ENCODE measurements around the gene TRAPPC2L. TPM values are rescaled to one million over a fixed set of nuclear protein-coding genes. Genes with fewer than 3 reads are reported as not detected.

Gene TRAPPC2L
- total RNA-seq, 5 donors from 2014 or later (not counting 1 experiment from before 2014, with no cell fraction given): 45.6 to 61.1 (median 57.5) TPM

DNA sequence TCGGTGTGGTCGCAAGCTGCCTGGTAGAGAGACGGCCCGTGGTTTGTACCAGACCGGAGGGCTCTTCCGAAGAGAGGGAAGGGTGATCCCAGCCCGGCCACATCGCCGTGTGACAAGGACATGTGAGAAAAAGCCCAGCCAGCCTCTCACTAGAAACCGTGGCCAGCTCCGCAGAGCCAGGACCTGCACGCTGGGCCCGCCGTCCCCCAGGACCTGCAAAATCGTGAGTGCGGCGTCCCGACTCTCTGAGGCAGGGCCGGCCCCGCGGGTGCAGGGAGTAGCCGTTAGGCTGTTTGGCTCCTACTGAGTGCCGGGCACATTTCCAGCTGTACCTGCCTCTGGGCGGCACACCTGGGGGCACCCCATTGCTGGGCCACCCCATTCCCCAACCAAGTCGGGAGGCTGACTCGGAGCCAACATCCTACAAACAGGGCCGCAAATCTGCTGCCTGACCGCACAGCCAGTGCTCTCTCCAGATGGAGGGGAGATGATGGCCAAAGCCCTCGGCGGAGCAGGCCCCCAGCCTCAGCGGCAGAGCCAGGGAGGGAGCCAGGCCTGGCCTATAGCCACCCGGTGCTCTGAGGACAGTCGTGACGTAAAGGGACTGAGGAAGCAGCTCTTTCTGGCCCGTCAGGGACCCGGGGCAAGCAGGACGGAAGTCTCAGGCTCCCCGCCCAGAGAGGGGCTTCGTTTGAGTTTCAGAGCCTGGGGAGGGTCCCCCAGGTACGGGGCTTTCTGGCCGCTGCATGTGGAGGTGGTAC, 43.2 kb downstream of the TRAPPC2L start:
- H3K4me1 Mint-ChIP-seq: no peaks in the 10 kb centered on the region
- Histone ChIP-seq H3K9me3 (no peaks in the 10 kb centered on the region), H3K4me3 (ENCODE audit: control insufficient read depth in 1 of 2, extremely low read depth in 1 of 2, low read length in 1 of 2) (no peak overlapping the region), H3K27ac (ENCODE audit: low read length) (no peak overlapping the region), H3K4me1 (ENCODE audit: control insufficient read depth in 1 of 2, extremely low read depth in 1 of 2, insufficient read depth in 2 of 2, low read length in 2 of 2) (no peaks in the 10 kb centered on the region), H3K36me3 (ENCODE audit: control insufficient read depth in 2 of 2, extremely low read depth in 1 of 2, insufficient read depth in 1 of 2, low read length in 1 of 2) (no peaks in the 10 kb centered on the region), H3K27me3 (replicated peaks in 1 of 2; ENCODE audit: control insufficient read depth in 2 of 2, extremely low read depth in 1 of 2, insufficient read depth in 2 of 2, low read length in 1 of 2) (peaks cover 0 to 19% of the 10 kb centered on the region in 2 experiments)
- H3K27me3 Mint-ChIP-seq: no peaks in the 10 kb centered on the region
- WGBS (ENCODE audit: insufficient coverage): 88% methylated on average over 41 of the region's 41 CpGs
- H3K27ac Mint-ChIP-seq: no peak overlapping the region
- no peak for ATAC-seq (replicated peaks in 1 of 4)
- POLR2A ChIA-PET: no interaction called here
- no peaks in the 10 kb centered on the region for H3K9me3 Mint-ChIP-seq
- no peak overlapping the region for H3K4me3 Mint-ChIP-seq
- CTCF ChIA-PET: no interaction called here
- no peak for DNase-seq
- no peaks in the 10 kb centered on the region for H3K36me3 Mint-ChIP-seq

DNA sequence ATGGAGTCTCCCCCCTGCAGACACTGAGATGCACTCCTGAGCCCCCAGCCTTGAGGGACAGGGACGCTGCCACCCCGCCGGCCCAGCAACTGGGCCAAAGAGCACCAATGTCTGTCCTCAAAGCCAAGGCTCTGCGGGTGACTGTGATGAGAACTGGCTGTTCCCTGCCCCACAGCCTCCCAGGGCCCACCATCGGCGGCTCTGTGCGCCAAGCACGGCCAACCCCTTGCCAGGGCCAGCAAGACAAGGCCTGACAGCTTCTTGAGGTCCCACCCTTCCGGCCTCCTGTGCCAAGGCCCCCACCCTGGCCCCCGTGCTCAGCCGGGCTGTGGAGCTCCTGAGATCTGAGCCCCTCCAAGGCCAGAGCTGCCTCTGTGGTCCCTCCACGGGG, 43.7 kb downstream of the TRAPPC2L start:
- no peaks in the 10 kb centered on the region for H3K4me1 ChIP-seq (ENCODE audit: control insufficient read depth in 1 of 2, extremely low read depth in 1 of 2, insufficient read depth in 2 of 2, low read length in 2 of 2)
- H3K4me3 ChIP-seq (ENCODE audit: control insufficient read depth in 1 of 2, extremely low read depth in 1 of 2, low read length in 1 of 2): no peak overlapping the region
- ATAC-seq (replicated peaks in 1 of 4) (no peak), DNase-seq (no peak)
- no peak overlapping the region for H3K27ac Mint-ChIP-seq
- no peaks in the 10 kb centered on the region for H3K9me3 ChIP-seq
- H3K27me3 ChIP-seq (replicated peaks in 1 of 2; ENCODE audit: control insufficient read depth in 2 of 2, extremely low read depth in 1 of 2, insufficient read depth in 2 of 2, low read length in 1 of 2): peaks cover 0 to 19% of the 10 kb centered on the region in 2 experiments
- H3K4me3 Mint-ChIP-seq: no peak overlapping the region
- H3K27ac ChIP-seq (ENCODE audit: low read length): no peak overlapping the region
- no peaks in the 10 kb centered on the region for H3K36me3 ChIP-seq (ENCODE audit: control insufficient read depth in 2 of 2, extremely low read depth in 1 of 2, insufficient read depth in 1 of 2, low read length in 1 of 2)
- no peaks in the 10 kb centered on the region for H3K9me3 Mint-ChIP-seq
- POLR2A ChIA-PET: no interaction called here
- 86% methylated on average over 12 of the region's 12 CpGs for WGBS (ENCODE audit: insufficient coverage)
- no peaks in the 10 kb centered on the region for H3K36me3 Mint-ChIP-seq
- H3K4me1 Mint-ChIP-seq: no peaks in the 10 kb centered on the region
- no peaks in the 10 kb centered on the region for H3K27me3 Mint-ChIP-seq
- CTCF ChIA-PET: no interaction called here

DNA sequence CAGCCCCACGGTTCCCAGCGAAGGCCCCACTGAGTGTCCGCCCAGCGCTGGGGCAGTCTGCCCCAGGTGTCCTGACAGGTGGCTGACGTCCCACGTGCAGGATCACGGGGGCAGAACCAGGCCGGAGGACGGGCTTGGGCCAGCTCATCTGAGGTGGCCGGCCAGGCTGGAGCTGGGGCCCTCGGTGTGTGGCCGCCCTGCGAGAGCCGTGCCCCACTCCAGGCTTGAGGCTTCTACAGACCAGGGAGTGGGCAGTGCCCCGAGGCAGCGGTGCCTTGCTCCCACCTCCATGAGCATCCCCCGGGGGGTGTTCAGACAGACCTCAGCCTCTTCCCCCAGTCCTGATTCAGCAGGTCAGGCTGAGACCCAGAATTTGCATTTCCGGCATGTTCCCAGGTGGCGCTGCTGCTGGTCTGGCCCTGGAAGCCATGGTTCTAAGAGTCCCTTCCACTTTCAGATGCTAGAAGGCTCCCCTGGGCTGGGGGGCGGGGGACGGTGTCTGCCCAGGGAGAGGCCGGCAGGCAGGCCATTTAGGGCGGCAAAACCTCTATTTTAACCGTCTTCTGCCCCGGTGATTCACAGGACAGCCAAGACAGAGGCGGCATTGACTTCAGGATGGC, 44.9 kb downstream of the TRAPPC2L start:
- peaks cover 0 to 22% of the 10 kb centered on the region in 2 experiments for H3K27me3 ChIP-seq (replicated peaks in 1 of 2; ENCODE audit: control insufficient read depth in 2 of 2, extremely low read depth in 1 of 2, insufficient read depth in 2 of 2, low read length in 1 of 2)
- H3K4me1 Mint-ChIP-seq: no peaks in the 10 kb centered on the region
- no peak overlapping the region for H3K4me3 ChIP-seq (ENCODE audit: control insufficient read depth in 1 of 2, extremely low read depth in 1 of 2, low read length in 1 of 2)
- POLR2A ChIA-PET: no interaction called here
- no peak overlapping the region for H3K4me3 Mint-ChIP-seq
- DNase-seq (no peak), ATAC-seq (replicated peaks in 1 of 4) (no peak)
- 90% methylated on average over 26 of the region's 26 CpGs for WGBS (ENCODE audit: insufficient coverage)
- H3K27ac ChIP-seq (ENCODE audit: low read length): no peak overlapping the region
- H3K4me1 ChIP-seq (ENCODE audit: control insufficient read depth in 1 of 2, extremely low read depth in 1 of 2, insufficient read depth in 2 of 2, low read length in 2 of 2): no peaks in the 10 kb centered on the region
- no peak overlapping the region for H3K27ac Mint-ChIP-seq
- CTCF ChIA-PET: no interaction called here
- no peaks in the 10 kb centered on the region for H3K36me3 Mint-ChIP-seq
- no peaks in the 10 kb centered on the region for H3K27me3 Mint-ChIP-seq
- H3K36me3 ChIP-seq (ENCODE audit: control insufficient read depth in 2 of 2, extremely low read depth in 1 of 2, insufficient read depth in 1 of 2, low read length in 1 of 2): no peaks in the 10 kb centered on the region
- H3K9me3 ChIP-seq: no peaks in the 10 kb centered on the region
- H3K9me3 Mint-ChIP-seq: no peaks in the 10 kb centered on the region

DNA sequence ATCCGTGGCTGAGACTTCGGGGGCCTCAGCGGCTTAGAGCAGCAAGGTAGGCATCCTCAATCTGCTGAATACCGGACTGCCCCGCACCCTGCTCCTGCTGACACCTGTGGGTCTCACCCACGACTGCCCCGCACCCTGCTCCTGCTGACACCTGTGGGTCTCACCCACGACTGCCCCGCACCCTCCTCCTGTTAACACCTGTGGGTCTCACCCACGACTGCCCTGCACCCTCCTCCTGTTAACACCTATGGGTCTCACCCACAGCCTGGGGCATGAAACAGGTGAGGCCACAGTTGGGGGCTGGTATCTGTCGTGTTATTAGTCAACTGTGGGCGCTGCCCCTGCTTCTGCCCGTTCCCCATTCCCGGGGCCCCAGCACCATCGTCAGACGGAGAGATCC, 45.8 kb downstream of the TRAPPC2L start:
- POLR2A ChIA-PET: no interaction called here
- CTCF ChIA-PET: no interaction called here
- no peaks in the 10 kb centered on the region for H3K36me3 Mint-ChIP-seq
- Histone ChIP-seq H3K27ac (ENCODE audit: low read length) (no peak overlapping the region), H3K4me3 (ENCODE audit: control insufficient read depth in 1 of 2, extremely low read depth in 1 of 2, low read length in 1 of 2) (no peak overlapping the region), H3K36me3 (ENCODE audit: control insufficient read depth in 2 of 2, extremely low read depth in 1 of 2, insufficient read depth in 1 of 2, low read length in 1 of 2) (no peaks in the 10 kb centered on the region), H3K9me3 (no peaks in the 10 kb centered on the region), H3K4me1 (ENCODE audit: control insufficient read depth in 1 of 2, extremely low read depth in 1 of 2, insufficient read depth in 2 of 2, low read length in 2 of 2) (no peaks in the 10 kb centered on the region), H3K27me3 (replicated peaks in 1 of 2; ENCODE audit: control insufficient read depth in 2 of 2, extremely low read depth in 1 of 2, insufficient read depth in 2 of 2, low read length in 1 of 2) (peaks cover 0 to 22% of the 10 kb centered on the region in 2 experiments)
- no peak overlapping the region for H3K4me3 Mint-ChIP-seq
- no peaks in the 10 kb centered on the region for H3K27me3 Mint-ChIP-seq
- no peak overlapping the region for H3K27ac Mint-ChIP-seq
- no peaks in the 10 kb centered on the region for H3K9me3 Mint-ChIP-seq
- DNase-seq: no peak
- no peaks in the 10 kb centered on the region for H3K4me1 Mint-ChIP-seq
- ATAC-seq (replicated peaks in 1 of 4): no peak
- 53% methylated on average over 15 of the region's 16 CpGs for WGBS (ENCODE audit: insufficient coverage)

DNA sequence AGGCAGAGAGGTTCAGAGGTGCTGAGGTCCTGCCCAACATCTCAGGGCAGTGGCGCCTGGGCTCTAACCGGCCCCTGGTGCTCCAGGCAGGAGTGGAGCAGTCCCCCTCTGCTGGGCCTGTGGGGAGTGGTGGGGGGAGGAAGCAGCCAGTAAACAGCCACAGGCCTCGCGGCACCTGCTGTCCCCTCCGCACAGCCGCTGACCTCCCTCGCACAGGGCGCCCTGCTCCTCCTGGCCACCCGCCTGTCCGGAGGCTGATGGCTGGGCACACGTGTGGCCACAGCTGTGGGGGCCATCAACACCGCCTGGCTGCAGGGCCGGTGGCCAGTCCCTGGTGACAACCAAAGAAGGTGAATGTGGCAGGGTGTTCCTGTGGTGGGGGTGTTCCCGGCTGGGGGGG, 46.3 kb downstream of the TRAPPC2L start:
- no peak overlapping the region for H3K27ac ChIP-seq (ENCODE audit: low read length)
- 90% methylated on average over 11 of the region's 14 CpGs for WGBS (ENCODE audit: insufficient coverage)
- no peak overlapping the region for H3K4me3 ChIP-seq (ENCODE audit: control insufficient read depth in 1 of 2, extremely low read depth in 1 of 2, low read length in 1 of 2)
- Mint-ChIP-seq H3K27me3 (no peaks in the 10 kb centered on the region), H3K4me3 (no peak overlapping the region), H3K9me3 (no peaks in the 10 kb centered on the region), H3K4me1 (no peaks in the 10 kb centered on the region), H3K36me3 (no peaks in the 10 kb centered on the region), H3K27ac (no peak overlapping the region)
- ATAC-seq (replicated peaks in 1 of 4) (no peak), DNase-seq (no peak)
- peaks cover 0 to 20% of the 10 kb centered on the region in 2 experiments for H3K27me3 ChIP-seq (replicated peaks in 1 of 2; ENCODE audit: control insufficient read depth in 2 of 2, extremely low read depth in 1 of 2, insufficient read depth in 2 of 2, low read length in 1 of 2)
- no peaks in the 10 kb centered on the region for H3K36me3 ChIP-seq (ENCODE audit: control insufficient read depth in 2 of 2, extremely low read depth in 1 of 2, insufficient read depth in 1 of 2, low read length in 1 of 2)
- ChIA-PET CTCF (no interaction called here), POLR2A (no interaction called here)
- H3K9me3 ChIP-seq: no peaks in the 10 kb centered on the region
- H3K4me1 ChIP-seq (ENCODE audit: control insufficient read depth in 1 of 2, extremely low read depth in 1 of 2, insufficient read depth in 2 of 2, low read length in 2 of 2): no peaks in the 10 kb centered on the region

DNA sequence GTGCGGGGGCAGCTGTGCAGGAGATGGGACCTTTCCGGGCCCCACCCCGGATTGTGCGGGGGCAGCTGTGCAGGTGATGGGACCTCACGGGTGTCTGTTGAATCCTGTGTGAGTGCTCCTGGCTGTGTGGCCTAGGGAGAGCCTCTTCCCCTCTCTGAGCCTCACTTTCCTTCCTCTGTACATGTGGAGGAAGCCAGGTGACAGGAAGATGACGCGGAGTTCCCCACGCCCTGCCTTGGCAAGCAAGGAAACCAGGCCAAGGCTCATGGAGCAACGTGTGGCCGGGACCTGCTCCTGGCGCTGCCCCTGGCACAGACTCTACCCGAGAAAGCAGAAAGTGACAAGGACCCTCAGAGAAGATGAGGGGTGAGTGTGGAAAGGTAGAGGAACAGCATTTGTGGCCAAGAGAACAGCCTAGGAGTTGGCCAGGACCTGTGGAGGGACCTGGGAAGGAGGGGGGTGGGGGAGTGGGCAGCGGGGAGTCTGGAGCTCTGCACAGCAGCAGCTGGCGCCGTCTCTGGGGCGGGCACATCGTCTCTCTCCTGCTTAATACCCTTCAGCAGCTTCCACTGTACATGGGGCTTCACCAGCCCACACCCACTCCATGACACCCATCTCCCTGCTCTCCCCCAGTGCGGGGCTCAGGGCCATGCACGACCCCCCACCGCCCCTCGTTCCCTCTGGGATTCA, 47.9 kb downstream of the TRAPPC2L start:
- no peak overlapping the region for H3K27ac ChIP-seq (ENCODE audit: low read length)
- H3K4me1 Mint-ChIP-seq: no peaks in the 10 kb centered on the region
- DNase-seq (no peak), ATAC-seq (replicated peaks in 1 of 4) (no peak)
- 91% methylated on average over 13 of the region's 21 CpGs for WGBS (ENCODE audit: insufficient coverage)
- no peaks in the 10 kb centered on the region for H3K27me3 Mint-ChIP-seq
- no peaks in the 10 kb centered on the region for H3K36me3 Mint-ChIP-seq
- H3K9me3 ChIP-seq: no peaks in the 10 kb centered on the region
- no peaks in the 10 kb centered on the region for H3K36me3 ChIP-seq (ENCODE audit: control insufficient read depth in 2 of 2, extremely low read depth in 1 of 2, insufficient read depth in 1 of 2, low read length in 1 of 2)
- no peak overlapping the region for H3K4me3 ChIP-seq (ENCODE audit: control insufficient read depth in 1 of 2, extremely low read depth in 1 of 2, low read length in 1 of 2)
- no peak overlapping the region for H3K4me3 Mint-ChIP-seq
- POLR2A ChIA-PET: no interaction called here
- CTCF ChIA-PET: interaction anchor here in 1 of 2 donors (0.5 kb wide), 1 partner anchor 1072 kb away, joined by 5 read pairs; no protein-coding TSS in a partner anchor
- no peaks in the 10 kb centered on the region for H3K9me3 Mint-ChIP-seq
- H3K27ac Mint-ChIP-seq: no peak overlapping the region
- peaks cover 0 to 20% of the 10 kb centered on the region in 2 experiments for H3K27me3 ChIP-seq (replicated peaks in 1 of 2; ENCODE audit: control insufficient read depth in 2 of 2, extremely low read depth in 1 of 2, insufficient read depth in 2 of 2, low read length in 1 of 2)
- H3K4me1 ChIP-seq (ENCODE audit: control insufficient read depth in 1 of 2, extremely low read depth in 1 of 2, insufficient read depth in 2 of 2, low read length in 2 of 2): no peaks in the 10 kb centered on the region

All from T-cell (primary cell).